Measurements from ENCODE around the gene RNF175. TPM values are rescaled to one million over a fixed set of nuclear protein-coding genes. Genes with fewer than 3 reads are reported as not detected.

The RNF175 gene
- total RNA-seq, 1 donor = under 0.01 TPM

DNA sequence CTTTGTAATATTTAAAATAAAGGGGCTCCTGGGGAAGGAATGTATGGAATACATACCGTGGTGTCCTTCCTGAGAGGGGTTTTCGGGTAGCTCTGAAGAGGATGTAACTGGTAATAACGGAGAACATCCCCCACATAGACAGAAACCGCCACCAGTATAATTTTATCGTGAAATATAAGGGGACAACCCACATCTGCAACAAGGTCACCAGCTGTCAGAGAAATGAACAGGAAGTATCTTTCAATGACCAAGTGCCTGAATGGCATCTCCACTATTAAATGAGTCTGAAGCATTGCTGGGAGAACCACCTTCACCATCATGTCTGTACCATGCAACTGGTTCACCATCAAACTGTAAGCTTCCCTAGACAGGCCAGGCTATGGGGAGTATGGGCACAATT lies 31.7 kb downstream of the RNF175 start:
- Histone ChIP-seq H3K27ac (ENCODE audit: low read depth, low read length) (no peak overlapping the region), H3K79me2 (ENCODE audit: insufficient read depth, low read length) (no peaks in the 10 kb centered on the region), H3K4me2 (ENCODE audit: insufficient read depth, low read length) (no peak overlapping the region), H4K20me1 (ENCODE audit: insufficient read depth, low read length) (no peaks in the 10 kb centered on the region), H2AFZ (ENCODE audit: low read length) (no peak overlapping the region), H3K4me3 (ENCODE audit: insufficient read depth, low read length) (no peak overlapping the region), H3K4me1 (ENCODE audit: insufficient read depth, low read length) (peaks cover 5% of the 10 kb centered on the region), H3K27me3 (ENCODE audit: insufficient read depth, low read length) (no peaks in the 10 kb centered on the region), H3K36me3 (ENCODE audit: insufficient read depth, low read length) (no peaks in the 10 kb centered on the region), H3K9me3 (ENCODE audit: low read depth, low read length) (no peaks in the 10 kb centered on the region)
- TF ChIP-seq, protein P1, sequence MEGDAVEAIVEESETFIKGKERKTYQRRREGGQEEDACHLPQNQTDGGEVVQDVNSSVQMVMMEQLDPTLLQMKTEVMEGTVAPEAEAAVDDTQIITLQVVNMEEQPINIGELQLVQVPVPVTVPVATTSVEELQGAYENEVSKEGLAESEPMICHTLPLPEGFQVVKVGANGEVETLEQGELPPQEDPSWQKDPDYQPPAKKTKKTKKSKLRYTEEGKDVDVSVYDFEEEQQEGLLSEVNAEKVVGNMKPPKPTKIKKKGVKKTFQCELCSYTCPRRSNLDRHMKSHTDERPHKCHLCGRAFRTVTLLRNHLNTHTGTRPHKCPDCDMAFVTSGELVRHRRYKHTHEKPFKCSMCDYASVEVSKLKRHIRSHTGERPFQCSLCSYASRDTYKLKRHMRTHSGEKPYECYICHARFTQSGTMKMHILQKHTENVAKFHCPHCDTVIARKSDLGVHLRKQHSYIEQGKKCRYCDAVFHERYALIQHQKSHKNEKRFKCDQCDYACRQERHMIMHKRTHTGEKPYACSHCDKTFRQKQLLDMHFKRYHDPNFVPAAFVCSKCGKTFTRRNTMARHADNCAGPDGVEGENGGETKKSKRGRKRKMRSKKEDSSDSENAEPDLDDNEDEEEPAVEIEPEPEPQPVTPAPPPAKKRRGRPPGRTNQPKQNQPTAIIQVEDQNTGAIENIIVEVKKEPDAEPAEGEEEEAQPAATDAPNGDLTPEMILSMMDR (IDR thresholded peaks at IDR 0.05; ENCODE audit: extremely low read depth, low read depth, low read length) = no peak
- no peak for DNase-seq (ENCODE audit: insufficient read length, low spot score, missing footprints)

DNA sequence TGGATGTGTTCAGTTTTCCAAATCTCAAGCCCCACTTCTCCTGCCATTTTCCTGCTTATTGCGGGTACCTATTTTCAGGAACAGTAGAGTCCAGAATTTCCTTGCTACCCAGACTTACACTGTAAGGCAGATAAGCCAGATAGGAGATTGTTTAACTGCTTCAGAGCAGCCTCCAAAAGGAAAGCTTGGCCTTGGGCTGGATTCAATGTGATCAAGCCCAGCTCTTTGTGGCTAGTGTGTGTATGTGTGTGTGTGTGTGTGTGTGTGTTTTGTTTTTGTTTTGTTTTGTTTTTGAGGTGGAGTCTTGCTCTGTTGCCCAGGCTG lies 34.0 kb downstream of the RNF175 start:
- Histone ChIP-seq H3K4me1 (ENCODE audit: insufficient read depth, low read length) (no peaks in the 10 kb centered on the region), H3K27ac (ENCODE audit: low read depth, low read length) (no peak overlapping the region), H2AFZ (ENCODE audit: low read length) (no peak overlapping the region), H3K4me3 (ENCODE audit: insufficient read depth, low read length) (no peak overlapping the region), H3K9me3 (ENCODE audit: low read depth, low read length) (no peaks in the 10 kb centered on the region), H3K27me3 (ENCODE audit: insufficient read depth, low read length) (no peaks in the 10 kb centered on the region), H3K36me3 (ENCODE audit: insufficient read depth, low read length) (no peaks in the 10 kb centered on the region), H4K20me1 (ENCODE audit: insufficient read depth, low read length) (no peaks in the 10 kb centered on the region), H3K79me2 (ENCODE audit: insufficient read depth, low read length) (no peaks in the 10 kb centered on the region), H3K4me2 (ENCODE audit: insufficient read depth, low read length) (no peak overlapping the region)
- DNase-seq (ENCODE audit: insufficient read length, low spot score, missing footprints) = no peak
- TF ChIP-seq, protein P1 (IDR thresholded peaks at IDR 0.05; ENCODE audit: extremely low read depth, low read depth, low read length) = no peak

DNA sequence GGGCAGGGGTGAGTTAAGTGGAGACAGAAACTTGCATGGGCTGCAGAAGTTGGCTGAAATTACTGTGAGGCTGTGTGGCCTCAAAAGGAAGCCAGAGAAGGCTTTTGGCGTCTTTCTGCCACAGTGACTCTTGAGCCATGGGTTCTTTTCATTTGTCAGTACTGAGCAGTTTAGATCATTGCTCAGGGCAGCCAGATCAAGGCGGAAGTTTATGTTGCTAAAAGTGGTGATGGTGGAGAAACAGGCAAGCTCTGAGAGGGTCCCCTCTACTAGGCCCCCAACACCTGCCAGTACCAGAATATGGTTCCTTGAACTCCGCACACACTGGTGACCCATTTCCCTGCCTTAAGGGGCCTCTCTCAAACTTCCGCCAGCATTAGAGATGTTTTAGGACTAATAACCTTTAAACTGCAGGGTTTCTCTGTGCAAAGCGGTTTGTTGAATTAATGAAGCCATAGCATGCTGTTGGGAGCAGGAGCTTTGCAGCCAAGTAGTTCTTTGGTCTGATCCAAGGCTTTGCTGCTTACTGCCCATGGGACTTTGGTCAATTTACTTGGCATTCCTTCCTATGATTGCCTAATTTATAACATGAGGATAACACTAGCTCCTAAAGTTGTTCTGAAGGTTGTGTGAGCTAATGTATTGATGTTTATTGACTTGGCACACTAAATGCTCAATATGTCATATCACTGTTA lies 34.5 kb downstream of the RNF175 start:
- H3K4me3 ChIP-seq (ENCODE audit: insufficient read depth, low read length) = no peak overlapping the region
- no peaks in the 10 kb centered on the region for H3K79me2 ChIP-seq (ENCODE audit: insufficient read depth, low read length)
- no peak for DNase-seq (ENCODE audit: insufficient read length, low spot score, missing footprints)
- H3K4me2 ChIP-seq (ENCODE audit: insufficient read depth, low read length) = no peak overlapping the region
- no peak overlapping the region for H3K27ac ChIP-seq (ENCODE audit: low read depth, low read length)
- no peak overlapping the region for H2AFZ ChIP-seq (ENCODE audit: low read length)
- no peaks in the 10 kb centered on the region for H3K4me1 ChIP-seq (ENCODE audit: insufficient read depth, low read length)
- H4K20me1 ChIP-seq (ENCODE audit: insufficient read depth, low read length) = no peaks in the 10 kb centered on the region
- H3K36me3 ChIP-seq (ENCODE audit: insufficient read depth, low read length) = no peaks in the 10 kb centered on the region
- no peaks in the 10 kb centered on the region for H3K9me3 ChIP-seq (ENCODE audit: low read depth, low read length)
- no peaks in the 10 kb centered on the region for H3K27me3 ChIP-seq (ENCODE audit: insufficient read depth, low read length)
- TF ChIP-seq, protein P1 (IDR thresholded peaks at IDR 0.05; ENCODE audit: extremely low read depth, low read depth, low read length) = no peak

DNA sequence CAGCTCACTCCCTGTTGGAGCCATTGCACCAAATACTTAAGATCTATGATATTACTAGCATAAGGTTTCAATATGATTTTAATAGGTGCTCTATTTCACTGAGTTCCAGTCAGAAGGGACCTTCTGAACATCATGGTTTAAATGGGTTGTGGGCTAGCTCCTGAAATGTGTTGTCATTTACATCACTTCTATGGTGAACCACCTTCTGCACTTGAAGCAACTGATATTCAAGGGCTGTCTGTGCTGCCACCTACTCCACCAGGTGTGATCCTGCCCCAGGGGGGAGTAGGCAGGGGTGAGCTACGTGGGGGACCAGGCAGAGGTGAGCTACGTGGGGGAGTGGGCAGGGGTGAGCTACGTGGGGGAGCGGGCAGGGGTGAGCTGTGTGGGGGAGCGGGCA lies 35.2 kb downstream of the RNF175 start:
- Histone ChIP-seq H2AFZ (ENCODE audit: low read length) (no peak overlapping the region), H3K4me1 (ENCODE audit: insufficient read depth, low read length) (no peaks in the 10 kb centered on the region), H4K20me1 (ENCODE audit: insufficient read depth, low read length) (no peaks in the 10 kb centered on the region), H3K27ac (ENCODE audit: low read depth, low read length) (no peak overlapping the region), H3K27me3 (ENCODE audit: insufficient read depth, low read length) (no peaks in the 10 kb centered on the region), H3K79me2 (ENCODE audit: insufficient read depth, low read length) (no peaks in the 10 kb centered on the region), H3K4me3 (ENCODE audit: insufficient read depth, low read length) (no peak overlapping the region), H3K9me3 (ENCODE audit: low read depth, low read length) (no peaks in the 10 kb centered on the region), H3K36me3 (ENCODE audit: insufficient read depth, low read length) (no peaks in the 10 kb centered on the region), H3K4me2 (ENCODE audit: insufficient read depth, low read length) (no peak overlapping the region)
- DNase-seq (ENCODE audit: insufficient read length, low spot score, missing footprints) = no peak
- TF ChIP-seq, protein P1 (IDR thresholded peaks at IDR 0.05; ENCODE audit: extremely low read depth, low read depth, low read length) = no peak
